GM19043 (cell line): Measurements from ENCODE around the gene ASIC2.

Experiments used
- ATAC-seq: cut with Tn5 transposase; IDR thresholded peaks from one replicate; pipeline ENCODE4 v1.9.1; 2021; ENCODE audit warnings: low read depth; ENCODE audit not compliant: unreplicated experiment

The ASIC2 gene

DNA sequence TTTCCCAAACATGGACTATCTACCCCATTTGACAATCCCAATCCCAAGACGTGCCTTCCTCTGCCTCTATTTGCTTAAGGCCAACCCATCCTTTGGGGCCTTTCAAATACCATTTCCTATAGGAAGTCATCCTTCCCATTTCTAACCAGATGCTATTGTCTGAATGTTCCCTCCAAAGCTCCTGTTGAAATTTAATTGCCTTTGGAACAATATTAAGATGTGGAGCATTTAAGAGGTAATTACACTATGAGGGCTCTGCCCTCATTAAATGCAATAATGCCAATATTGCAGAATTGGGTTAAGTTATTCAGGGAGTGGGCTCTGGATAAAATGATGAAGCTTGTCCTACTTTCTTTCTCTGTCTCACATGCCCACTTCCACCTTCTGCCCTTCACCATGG, 125.4 kb downstream of the ASIC2 start:
- ATAC-seq, result no peak

- no peak for ATAC-seq
These were observed 126.6 kb downstream of the ASIC2 start for GRCh38 chr17:33166472-33166871.

GRCh38 chr17:33164169-33164881, 128.8 kb downstream of the ASIC2 start:
- no peak for ATAC-seq

GRCh38 chr17:33163533-33164168, 129.4 kb downstream of the ASIC2 start:
- ATAC-seq, result no peak

DNA sequence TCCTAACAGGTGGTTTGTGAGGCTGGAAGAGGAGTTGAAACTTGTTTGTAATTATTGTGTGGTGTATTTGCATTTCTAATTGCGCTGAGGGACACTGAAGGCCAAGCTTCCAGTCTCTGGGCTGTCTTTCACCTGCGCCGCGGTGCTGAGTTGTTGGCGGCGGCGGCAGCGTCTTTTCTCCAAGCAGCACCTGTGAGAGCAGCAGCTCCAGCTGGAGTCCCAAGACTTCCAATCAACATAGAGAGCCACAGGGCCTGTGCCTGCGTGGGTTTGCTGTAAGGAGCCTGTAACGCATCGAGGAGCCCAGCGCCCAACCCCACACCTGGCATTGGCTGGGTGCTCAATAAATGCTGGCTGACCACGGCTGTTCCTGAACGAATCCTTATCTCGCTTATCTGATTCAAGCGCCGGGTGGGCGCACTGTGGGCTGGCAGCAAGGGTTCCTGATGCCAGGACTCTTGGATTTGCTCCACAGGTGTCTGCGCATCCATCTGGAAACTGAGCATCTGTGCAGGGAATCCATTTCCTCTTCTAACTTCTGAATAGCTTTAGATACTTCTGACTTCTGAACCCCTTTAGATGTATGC, 138.1 kb downstream of the ASIC2 start:
- no peak for ATAC-seq

- no peak for ATAC-seq
These were observed 140.3 kb downstream of the ASIC2 start for GRCh38 chr17:33152783-33153182.

GRCh38 chr17:33151565-33151964, 141.5 kb downstream of the ASIC2 start:
- no peak for ATAC-seq

DNA sequence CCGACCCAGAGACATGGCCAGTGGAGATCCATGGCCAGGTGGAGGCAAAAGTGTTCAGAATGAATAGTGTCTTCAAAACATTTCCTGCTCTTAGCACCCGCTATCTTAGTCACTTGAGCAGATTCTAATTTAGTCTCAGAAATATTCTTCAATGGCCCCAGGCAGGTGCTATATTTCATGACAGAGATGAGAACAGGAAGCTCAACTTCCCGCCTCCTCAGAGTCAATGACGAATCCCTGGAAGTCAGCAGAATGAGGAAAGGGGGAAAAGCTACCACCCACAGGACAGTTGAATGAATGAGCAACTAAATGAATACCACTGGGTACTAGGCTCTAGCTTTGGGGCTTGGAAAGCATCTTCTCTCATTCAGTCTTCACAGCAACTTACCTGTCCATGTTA, 147.2 kb downstream of the ASIC2 start:
- ATAC-seq, result no peak

DNA sequence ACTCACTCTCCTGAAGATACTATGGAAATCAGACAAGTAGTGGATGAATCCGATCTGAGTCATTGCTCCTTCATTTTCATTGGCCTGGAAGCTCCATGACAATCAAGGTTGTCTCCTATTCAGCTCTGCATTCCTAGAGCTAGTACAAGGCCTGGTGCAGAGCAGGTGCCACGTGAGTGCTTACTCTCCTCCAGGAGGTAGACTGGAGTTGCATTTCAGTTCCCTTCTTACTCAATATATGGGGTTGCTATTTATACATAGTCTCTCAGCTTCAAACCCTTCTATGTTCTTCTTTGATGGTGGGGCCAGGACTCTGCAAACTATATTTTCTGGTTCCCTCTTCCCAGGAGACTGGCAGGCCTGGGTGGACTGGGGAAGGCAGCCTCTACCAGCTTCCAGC, 148.3 kb downstream of the ASIC2 start:
- no peak for ATAC-seq

- ATAC-seq, result no peak
These were observed 150.3 kb downstream of the ASIC2 start for GRCh38 chr17:33142705-33143299.

DNA sequence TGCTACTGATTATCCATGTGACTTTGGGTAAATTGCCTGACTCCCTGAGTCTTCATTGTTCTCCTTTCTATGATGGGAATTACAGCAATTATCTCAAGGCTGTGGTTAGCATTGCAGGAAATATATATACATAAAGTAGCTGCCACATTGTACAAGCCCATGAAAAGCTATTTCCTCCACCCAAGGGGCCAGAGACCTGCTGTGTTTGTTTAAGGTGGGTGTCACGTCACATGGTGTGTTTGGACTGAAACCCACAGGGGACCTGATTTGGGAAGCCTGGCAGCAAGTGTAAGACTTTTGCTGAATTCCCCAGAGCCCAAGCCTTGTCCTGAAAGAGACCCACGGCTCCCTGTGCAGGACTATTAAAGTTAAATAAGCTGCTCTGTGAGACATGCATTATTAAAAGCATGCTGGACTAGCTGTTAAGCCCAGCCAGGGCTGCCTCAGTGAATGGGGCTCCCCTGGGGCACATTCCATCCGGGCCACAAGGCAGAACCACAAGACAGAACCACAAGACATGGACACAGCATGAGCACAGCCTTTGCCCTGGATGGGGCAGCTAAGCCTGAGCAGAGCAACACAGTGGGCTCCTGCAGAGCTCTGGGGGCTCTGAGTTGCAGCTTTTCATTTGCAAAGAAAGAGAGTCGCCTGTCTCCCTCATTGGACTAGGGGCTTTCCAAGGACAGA, 152.5 kb downstream of the ASIC2 start:
- no peak for ATAC-seq

DNA sequence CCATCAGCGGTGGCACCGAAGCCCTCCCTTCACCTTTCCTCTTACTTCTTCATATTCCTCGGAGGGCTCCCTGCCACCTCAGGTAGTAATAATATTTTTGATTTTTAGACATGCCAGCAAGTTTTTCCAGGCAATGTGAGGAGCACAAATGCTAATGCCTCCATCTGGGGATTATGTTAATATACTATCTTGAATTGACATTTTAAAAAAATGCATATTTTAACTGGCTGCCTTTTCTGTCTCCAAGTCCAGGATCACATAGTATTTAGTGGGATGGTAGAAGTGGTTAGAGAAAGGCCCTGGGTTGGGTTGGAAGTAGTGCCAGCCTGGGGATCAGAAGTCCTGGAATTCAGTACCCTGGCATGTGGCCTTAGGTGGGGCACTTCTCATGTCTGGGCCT, 154.5 kb downstream of the ASIC2 start:
- no peak for ATAC-seq

GRCh38 chr17:33137426-33137825, 155.7 kb downstream of the ASIC2 start:
- no peak for ATAC-seq

DNA sequence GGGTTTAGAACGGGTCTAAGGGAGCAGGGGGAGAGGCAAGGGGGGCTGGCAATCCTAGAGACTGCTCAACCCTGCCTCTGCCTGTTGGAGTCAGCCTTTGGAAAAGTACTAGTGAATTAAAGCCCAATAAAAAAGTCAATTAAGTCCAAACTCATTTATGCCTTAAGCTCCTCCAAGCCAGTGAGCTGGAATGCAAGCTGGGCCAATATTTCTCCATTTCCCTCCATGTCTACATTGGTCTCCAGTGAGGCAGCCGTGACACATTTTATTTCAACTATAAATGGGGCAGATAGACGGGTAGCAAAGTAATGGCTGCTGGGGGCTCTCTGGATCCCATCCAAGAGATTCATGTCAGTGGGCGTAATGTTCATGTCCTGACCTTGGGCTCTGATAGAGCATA, 157.4 kb downstream of the ASIC2 start:
- ATAC-seq, result no peak

DNA sequence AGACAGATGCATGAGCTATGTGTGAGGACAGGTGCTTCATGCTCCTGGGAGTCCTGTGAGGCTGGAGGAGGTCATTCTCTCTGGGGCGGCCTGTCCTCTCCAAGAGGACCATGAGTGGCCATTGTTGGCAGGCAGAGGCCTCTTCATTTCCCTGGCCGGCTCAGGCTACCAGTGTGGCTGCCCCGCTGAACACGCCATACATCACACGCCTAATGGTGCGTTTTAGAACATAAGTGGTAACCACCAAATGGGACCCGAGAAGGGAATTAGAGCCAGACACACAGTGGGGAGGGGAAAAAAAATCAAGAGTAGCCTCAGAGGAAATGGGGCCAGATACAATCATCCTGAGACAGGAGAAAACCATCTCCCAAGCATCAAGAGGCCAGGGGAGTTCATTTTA, 161.5 kb downstream of the ASIC2 start:
- ATAC-seq, result no peak

- ATAC-seq, result no peak
These were observed 165.4 kb downstream of the ASIC2 start for GRCh38 chr17:33127706-33128105.

- no peak for ATAC-seq
These were observed 167.0 kb downstream of the ASIC2 start for GRCh38 chr17:33126086-33126485.

DNA sequence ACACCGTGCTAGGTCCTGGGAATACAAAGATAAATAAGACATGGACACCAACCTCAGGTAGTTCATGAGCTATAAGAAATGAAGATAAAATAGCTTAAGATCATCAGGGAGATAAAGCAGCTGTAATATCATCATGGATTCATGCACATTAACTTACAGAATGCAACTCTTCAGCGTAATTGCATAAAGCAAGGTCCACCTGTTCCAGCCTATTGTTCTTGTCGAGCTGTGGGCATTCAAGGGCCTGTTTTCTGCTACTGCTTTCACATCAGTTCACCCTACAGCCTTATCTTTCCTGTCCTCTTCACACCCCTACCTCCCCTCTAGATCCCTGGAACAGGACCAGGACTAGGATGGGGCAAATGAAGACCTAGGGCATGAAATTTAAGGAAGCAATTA, 167.5 kb downstream of the ASIC2 start:
- no peak for ATAC-seq

DNA sequence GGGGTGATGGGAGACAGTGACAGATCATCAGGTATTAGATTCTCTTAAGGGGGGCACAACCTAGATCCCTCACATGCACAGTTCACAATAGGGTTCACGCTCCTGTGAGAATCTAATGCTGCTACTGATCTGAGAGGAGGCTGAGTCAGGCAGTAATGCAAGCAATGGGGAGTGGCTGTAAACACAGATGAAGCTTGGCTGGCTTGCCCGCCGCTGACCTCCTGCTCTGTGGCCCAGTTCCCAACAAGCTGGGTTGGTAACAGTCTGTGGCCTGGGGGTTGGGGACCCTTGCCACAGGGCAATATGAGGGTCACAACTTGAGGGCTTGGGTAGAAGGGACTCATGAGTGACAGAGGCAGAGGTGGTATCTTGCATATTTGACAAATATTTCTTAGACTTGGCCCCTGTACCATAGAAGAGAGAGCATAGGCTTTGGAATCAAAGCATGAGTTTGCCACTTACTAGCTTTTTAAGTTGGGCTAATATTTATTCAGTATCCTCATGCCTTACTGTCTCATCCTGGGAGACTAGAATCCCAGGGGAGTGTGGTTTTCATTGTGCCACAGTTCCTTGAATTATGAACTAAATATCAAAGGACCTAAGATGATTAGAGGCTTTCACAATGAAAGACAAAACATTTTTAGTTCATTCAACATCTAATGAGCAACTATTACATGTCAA, 168.1 kb downstream of the ASIC2 start:
- ATAC-seq, result no peak

DNA sequence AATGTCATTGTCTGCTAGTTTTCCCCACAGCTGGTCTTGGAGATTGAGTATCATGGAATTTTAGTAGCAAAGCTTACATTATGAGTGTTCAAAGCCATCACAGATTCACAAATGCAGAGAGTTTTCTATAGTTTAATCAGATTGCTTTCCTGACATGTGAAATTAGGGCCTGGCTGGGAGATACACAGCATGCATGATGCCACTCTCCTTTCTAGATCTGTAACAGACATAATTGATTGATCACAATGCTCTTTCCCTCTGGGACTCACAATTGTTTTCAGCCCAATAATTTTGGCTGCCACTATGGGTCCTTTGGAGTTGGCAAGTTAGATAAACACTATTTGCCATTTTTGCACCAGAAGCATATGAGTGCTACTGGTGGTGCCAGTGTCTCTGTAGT, 168.9 kb downstream of the ASIC2 start:
- no peak for ATAC-seq

DNA sequence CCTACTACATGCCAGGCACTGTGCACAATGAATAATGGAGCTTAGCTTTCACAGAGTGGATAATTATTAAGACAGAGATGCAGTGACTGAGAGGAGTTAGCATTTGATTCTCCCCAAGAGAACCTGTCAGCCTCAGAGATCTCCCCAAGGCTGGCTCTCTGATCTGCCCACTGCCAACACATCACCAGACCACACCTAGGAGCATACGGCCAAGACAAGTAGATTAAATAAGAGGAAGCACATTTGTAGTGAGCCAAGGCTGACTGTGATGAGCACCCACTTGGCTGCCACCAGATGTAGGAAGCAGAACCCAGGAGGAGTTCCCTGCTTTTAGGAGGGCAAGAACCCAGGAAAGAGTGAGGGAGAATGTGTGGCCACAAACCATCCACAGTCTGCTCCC, 171.3 kb downstream of the ASIC2 start:
- no peak for ATAC-seq
